Measurements from ENCODE around the gene TTC7B.

Gene TTC7B

DNA sequence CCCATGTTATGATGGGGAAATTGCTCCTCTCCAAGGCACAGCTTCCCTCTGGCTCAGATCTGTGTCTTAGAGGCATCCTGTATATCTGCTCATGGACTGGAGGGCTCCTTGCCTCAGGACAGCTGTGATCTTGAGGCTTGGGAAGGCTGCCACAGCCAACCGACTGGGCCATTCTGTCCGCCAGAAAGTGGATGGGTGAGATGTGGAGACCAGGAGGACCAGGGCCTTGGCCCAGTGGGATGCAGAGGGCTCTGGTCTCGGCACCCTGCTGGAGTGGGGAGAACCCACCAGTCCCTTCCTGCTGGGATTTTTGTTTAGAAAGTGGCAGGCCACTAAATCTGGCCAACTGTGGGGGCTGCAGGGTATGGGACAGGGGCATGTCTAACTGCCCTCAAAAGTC, 270.8 kb downstream of the TTC7B start:
- H2AFZ ChIP-seq (ENCODE audit: low read depth, low read length), result no peak overlapping the region
- peaks cover 2% of the 10 kb centered on the region for H3K27me3 ChIP-seq (ENCODE audit: insufficient read depth, low read length, poor library complexity)
- H3K36me3 ChIP-seq (ENCODE audit: insufficient read depth, low read length), result no peaks in the 10 kb centered on the region
- no peak overlapping the region for H3K27ac ChIP-seq (ENCODE audit: low read length)
- TF ChIP-seq, protein P1, sequence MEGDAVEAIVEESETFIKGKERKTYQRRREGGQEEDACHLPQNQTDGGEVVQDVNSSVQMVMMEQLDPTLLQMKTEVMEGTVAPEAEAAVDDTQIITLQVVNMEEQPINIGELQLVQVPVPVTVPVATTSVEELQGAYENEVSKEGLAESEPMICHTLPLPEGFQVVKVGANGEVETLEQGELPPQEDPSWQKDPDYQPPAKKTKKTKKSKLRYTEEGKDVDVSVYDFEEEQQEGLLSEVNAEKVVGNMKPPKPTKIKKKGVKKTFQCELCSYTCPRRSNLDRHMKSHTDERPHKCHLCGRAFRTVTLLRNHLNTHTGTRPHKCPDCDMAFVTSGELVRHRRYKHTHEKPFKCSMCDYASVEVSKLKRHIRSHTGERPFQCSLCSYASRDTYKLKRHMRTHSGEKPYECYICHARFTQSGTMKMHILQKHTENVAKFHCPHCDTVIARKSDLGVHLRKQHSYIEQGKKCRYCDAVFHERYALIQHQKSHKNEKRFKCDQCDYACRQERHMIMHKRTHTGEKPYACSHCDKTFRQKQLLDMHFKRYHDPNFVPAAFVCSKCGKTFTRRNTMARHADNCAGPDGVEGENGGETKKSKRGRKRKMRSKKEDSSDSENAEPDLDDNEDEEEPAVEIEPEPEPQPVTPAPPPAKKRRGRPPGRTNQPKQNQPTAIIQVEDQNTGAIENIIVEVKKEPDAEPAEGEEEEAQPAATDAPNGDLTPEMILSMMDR (IDR thresholded peaks at IDR 0.05; ENCODE audit: borderline replicate concordance, extremely low read depth, low read length, poor library complexity, severe bottlenecking), result no peak
- no peak for TF ChIP-seq EZH2 (IDR thresholded peaks at IDR 0.05; ENCODE audit: borderline replicate concordance, low read depth, low read length, severe bottlenecking)
- H3K4me3 ChIP-seq (ENCODE audit: low read depth in 1 of 2, low read length in 2 of 2), result no peak overlapping the region
- no peak for ATAC-seq (ENCODE audit: insufficient read depth, low read depth)
- DNase-seq, result no peak
- H3K9me3 ChIP-seq (ENCODE audit: insufficient read depth, low read length, severe bottlenecking), result no peaks in the 10 kb centered on the region
- H4K20me1 ChIP-seq (ENCODE audit: insufficient read depth, low read length), result no peaks in the 10 kb centered on the region; the same call in 1 of the 2 replicates
- no peaks in the 10 kb centered on the region for H3K79me2 ChIP-seq (ENCODE audit: insufficient read depth, low read length)
- H3K4me2 ChIP-seq (ENCODE audit: insufficient read depth, low read length), result no peak overlapping the region
- no peaks in the 10 kb centered on the region for H3K4me1 ChIP-seq (ENCODE audit: insufficient read depth, low read length)
- H3K9ac ChIP-seq (ENCODE audit: low read depth, low read length), result no peak overlapping the region

DNA sequence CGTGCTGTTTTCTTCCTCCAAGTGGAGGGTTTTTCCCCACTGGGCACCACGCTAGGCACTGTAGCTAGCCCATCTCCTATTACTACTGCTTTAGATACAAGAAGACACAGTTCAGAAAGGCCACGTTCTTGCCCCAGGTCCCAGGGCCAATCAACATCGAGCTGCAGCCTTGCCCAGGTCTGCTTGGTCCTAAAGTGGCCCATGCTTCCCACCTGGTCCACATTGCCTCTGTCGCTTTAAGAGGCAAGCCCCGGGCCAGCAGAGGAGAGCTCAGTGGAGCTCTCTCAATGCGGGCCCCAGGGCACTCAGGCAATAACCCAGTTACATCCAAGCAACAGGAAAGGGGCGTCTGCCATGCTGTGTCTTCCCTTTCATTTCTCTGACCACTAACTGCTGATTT, 271.3 kb downstream of the TTC7B start:
- H3K9ac ChIP-seq (ENCODE audit: low read depth, low read length), result no peak overlapping the region
- no peaks in the 10 kb centered on the region; the same call in 1 of the 2 replicates for H4K20me1 ChIP-seq (ENCODE audit: insufficient read depth, low read length)
- H3K4me1 ChIP-seq (ENCODE audit: insufficient read depth, low read length), result no peaks in the 10 kb centered on the region
- no peak for TF ChIP-seq EZH2 (IDR thresholded peaks at IDR 0.05; ENCODE audit: borderline replicate concordance, low read depth, low read length, severe bottlenecking)
- TF ChIP-seq, protein P1 (IDR thresholded peaks at IDR 0.05; ENCODE audit: borderline replicate concordance, extremely low read depth, low read length, poor library complexity, severe bottlenecking), result no peak
- H3K4me2 ChIP-seq (ENCODE audit: insufficient read depth, low read length), result no peak overlapping the region
- no peaks in the 10 kb centered on the region for H3K36me3 ChIP-seq (ENCODE audit: insufficient read depth, low read length)
- ATAC-seq (ENCODE audit: insufficient read depth, low read depth) (no peak), DNase-seq (no peak)
- no peak overlapping the region for H2AFZ ChIP-seq (ENCODE audit: low read depth, low read length)
- peaks cover 2% of the 10 kb centered on the region for H3K27me3 ChIP-seq (ENCODE audit: insufficient read depth, low read length, poor library complexity)
- no peak overlapping the region for H3K4me3 ChIP-seq (ENCODE audit: low read depth in 1 of 2, low read length in 2 of 2)
- no peaks in the 10 kb centered on the region for H3K9me3 ChIP-seq (ENCODE audit: insufficient read depth, low read length, severe bottlenecking)
- H3K79me2 ChIP-seq (ENCODE audit: insufficient read depth, low read length), result no peaks in the 10 kb centered on the region
- no peak overlapping the region for H3K27ac ChIP-seq (ENCODE audit: low read length)

DNA sequence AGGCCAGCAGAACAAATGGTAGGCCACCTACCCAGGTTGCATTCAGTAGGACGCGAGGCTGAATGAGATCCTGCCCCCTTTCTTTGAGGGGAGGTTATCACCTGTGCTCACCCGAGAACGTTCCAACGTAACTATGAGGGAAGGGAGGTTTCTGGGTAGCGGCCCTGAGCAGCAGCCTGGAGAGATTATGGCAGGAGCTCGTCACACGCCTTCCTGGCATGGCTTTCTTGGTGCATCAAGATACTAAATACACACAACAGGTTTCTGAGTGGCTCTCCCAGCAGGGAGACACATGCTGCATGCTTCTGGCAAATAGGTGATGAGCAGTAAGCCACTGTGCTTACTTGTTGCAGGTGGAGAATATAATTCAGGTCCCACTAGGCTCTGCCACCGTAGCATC, 271.7 kb downstream of the TTC7B start:
- no peak overlapping the region for H2AFZ ChIP-seq (ENCODE audit: low read depth, low read length)
- H3K27ac ChIP-seq (ENCODE audit: low read length), result no peak overlapping the region
- TF ChIP-seq, protein P1 (IDR thresholded peaks at IDR 0.05; ENCODE audit: borderline replicate concordance, extremely low read depth, low read length, poor library complexity, severe bottlenecking), result no peak
- no peak for TF ChIP-seq EZH2 (IDR thresholded peaks at IDR 0.05; ENCODE audit: borderline replicate concordance, low read depth, low read length, severe bottlenecking)
- no peaks in the 10 kb centered on the region for H3K4me1 ChIP-seq (ENCODE audit: insufficient read depth, low read length)
- no peaks in the 10 kb centered on the region for H3K36me3 ChIP-seq (ENCODE audit: insufficient read depth, low read length)
- H3K9ac ChIP-seq (ENCODE audit: low read depth, low read length), result no peak overlapping the region
- no peak for ATAC-seq (ENCODE audit: insufficient read depth, low read depth)
- H4K20me1 ChIP-seq (ENCODE audit: insufficient read depth, low read length), result no peaks in the 10 kb centered on the region; the same call in 1 of the 2 replicates
- no peaks in the 10 kb centered on the region for H3K79me2 ChIP-seq (ENCODE audit: insufficient read depth, low read length)
- no peak overlapping the region for H3K4me2 ChIP-seq (ENCODE audit: insufficient read depth, low read length)
- H3K9me3 ChIP-seq (ENCODE audit: insufficient read depth, low read length, severe bottlenecking), result no peaks in the 10 kb centered on the region
- no peak for DNase-seq
- H3K4me3 ChIP-seq (ENCODE audit: low read depth in 1 of 2, low read length in 2 of 2), result no peak overlapping the region
- peaks cover 2% of the 10 kb centered on the region for H3K27me3 ChIP-seq (ENCODE audit: insufficient read depth, low read length, poor library complexity)

DNA sequence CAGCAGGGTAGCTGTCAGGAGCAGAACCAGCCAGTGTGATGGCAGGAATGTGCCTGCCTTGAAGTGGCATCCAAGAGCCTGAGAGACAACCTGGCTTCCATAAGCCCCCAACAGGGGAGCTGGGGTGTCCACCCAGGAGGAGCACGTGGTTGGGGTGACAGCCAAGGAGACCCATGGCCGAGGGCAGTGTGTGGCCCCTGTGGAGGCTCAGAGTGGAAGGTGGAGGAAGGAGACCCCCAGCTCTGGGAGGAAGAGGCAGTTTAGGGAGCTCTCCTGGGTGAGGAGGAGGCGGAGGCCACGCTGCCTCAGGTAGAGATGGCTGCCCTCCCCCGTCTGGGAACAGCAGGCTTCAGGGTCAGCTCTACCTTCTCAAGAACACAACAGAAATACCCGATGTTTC, 272.4 kb downstream of the TTC7B start:
- ATAC-seq (ENCODE audit: insufficient read depth, low read depth) (no peak), DNase-seq (no peak)
- H2AFZ ChIP-seq (ENCODE audit: low read depth, low read length), result no peak overlapping the region
- H3K4me1 ChIP-seq (ENCODE audit: insufficient read depth, low read length), result no peaks in the 10 kb centered on the region
- no peaks in the 10 kb centered on the region for H3K79me2 ChIP-seq (ENCODE audit: insufficient read depth, low read length)
- no peak overlapping the region for H3K4me3 ChIP-seq (ENCODE audit: low read depth in 1 of 2, low read length in 2 of 2)
- no peaks in the 10 kb centered on the region for H3K36me3 ChIP-seq (ENCODE audit: insufficient read depth, low read length)
- no peaks in the 10 kb centered on the region for H3K9me3 ChIP-seq (ENCODE audit: insufficient read depth, low read length, severe bottlenecking)
- H3K27ac ChIP-seq (ENCODE audit: low read length), result no peak overlapping the region
- no peak for TF ChIP-seq EZH2 (IDR thresholded peaks at IDR 0.05; ENCODE audit: borderline replicate concordance, low read depth, low read length, severe bottlenecking)
- TF ChIP-seq, protein P1 (IDR thresholded peaks at IDR 0.05; ENCODE audit: borderline replicate concordance, extremely low read depth, low read length, poor library complexity, severe bottlenecking), result no peak
- peaks cover 2% of the 10 kb centered on the region for H3K27me3 ChIP-seq (ENCODE audit: insufficient read depth, low read length, poor library complexity)
- H3K4me2 ChIP-seq (ENCODE audit: insufficient read depth, low read length), result no peak overlapping the region
- no peaks in the 10 kb centered on the region; the same call in 1 of the 2 replicates for H4K20me1 ChIP-seq (ENCODE audit: insufficient read depth, low read length)
- H3K9ac ChIP-seq (ENCODE audit: low read depth, low read length), result no peak overlapping the region
